GM15510 (cell line): Measurements from ENCODE around the gene DDX55.

Experiments
- POLR2A ChIP-seq: IDR thresholded peaks from 3 replicates; pipeline ENCODE4 v1.6.1; 2011; ENCODE audit warnings: borderline replicate concordance; ENCODE audit not compliant: insufficient read length; ENCODE audit errors: extremely low read depth

DDX55 gene

DNA sequence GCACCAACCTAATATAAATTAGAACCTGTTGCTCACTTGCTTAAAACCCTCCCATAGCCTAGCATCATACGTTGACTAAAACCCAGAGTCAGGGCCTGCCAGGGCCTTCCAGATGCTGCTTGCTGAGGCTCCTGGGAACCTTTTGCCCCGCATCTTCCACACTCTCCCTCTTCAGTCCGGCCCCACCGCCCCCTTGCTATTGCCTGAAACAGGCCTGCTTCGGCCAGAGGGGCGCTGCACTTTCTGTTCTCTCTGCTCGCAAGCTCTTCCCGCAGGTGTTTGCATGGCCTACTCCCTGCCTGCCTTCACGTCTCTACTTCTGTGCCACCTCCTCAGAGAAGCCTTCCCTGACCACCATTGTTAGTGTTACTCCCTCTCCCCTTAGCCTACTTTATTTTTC is 55.3 kb downstream of the DDX55 start:
- TF ChIP-seq POLR2A, result no peak

DNA sequence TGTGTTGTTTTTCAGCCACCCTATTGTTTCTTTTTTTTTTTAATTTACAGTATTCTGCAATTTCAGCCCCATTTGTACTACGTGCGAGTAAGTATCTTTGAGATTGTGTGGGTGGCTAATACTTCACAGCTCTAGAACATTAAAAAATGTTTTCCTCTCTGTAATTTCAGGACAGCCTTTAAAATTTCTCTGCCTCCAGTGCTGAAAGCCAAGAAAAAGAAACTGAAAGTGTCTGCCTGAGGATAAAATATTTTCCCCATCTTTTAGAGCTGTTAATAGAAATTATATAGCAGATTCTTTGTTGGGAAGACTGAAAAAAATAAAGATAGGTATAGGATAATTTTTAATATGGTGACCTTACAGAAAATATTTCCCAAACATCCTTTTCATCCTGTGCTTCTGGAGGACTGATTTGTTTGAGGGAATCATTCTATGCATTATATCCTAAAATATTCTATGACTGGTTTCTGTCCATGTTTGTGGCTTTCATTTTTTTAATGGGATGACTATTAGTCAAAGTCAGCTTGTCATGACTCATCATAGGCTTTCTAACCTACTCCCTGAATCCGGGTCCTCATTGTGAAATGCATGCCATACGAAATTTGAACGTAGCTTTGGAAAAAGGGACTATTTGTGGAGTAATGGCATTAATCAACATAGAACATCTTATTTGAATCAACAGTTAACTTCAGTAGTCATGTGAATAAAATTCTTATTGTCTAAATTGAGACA is 58.3 kb downstream of the DDX55 start:
- TF ChIP-seq POLR2A, result no peak

DNA sequence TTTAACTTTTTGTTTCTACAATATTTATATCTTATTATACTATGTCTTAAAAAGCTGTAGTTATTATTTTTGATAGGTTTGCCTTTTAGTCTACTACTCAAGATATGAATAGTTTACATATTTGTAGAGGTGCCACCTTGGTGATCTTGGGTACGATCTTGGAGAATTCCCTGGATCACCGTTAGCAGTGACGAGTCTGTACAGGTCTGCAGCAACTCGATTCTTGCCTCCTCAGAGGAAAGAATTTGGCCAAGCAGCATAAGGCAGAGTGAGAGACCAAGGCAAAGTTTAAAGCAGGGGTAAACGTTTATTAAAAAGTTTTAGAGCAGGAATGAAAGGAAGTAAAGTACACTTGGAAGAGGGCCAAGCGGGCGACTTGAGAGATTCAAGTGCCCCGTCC is 65.9 kb downstream of the DDX55 start:
- no peak for TF ChIP-seq POLR2A
